Stimulated activated CD4-positive, alpha-beta T cell treated with anti-CD3 and anti-CD28 coated beads, TNF-alpha, amount 100 ng/mL, for 24 hours (primary cell): ENCODE data around the gene USP4.
"Not testable (repeated sequence)": the region's sequence is repeated elsewhere in the genome, so short reads cannot be mapped to it uniquely, and the experiment has no call there.

Experiments used
- DNase-seq, 3 experiments: peaks; one replicate each; pipeline ENCODE4 v3.0.0-alpha.2; 2020; ENCODE audit warnings: low read depth in 3 of 3

USP4 gene

GRCh38 chr3:49349348-49350114, 9.7 kb upstream of the USP4 start:
- DNase-seq = no peak

- not testable (repeated sequence) for DNase-seq
These were observed 8.5 kb upstream of the USP4 start for GRCh38 chr3:49348361-49348760.

- no peak for DNase-seq
These were observed 7.0 kb upstream of the USP4 start for GRCh38 chr3:49346797-49347251.

- DNase-seq = no peak
These were observed 3.3 kb upstream of the USP4 start for GRCh38 chr3:49343163-49343562.

GRCh38 chr3:49341996-49342395, 2.1 kb upstream of the USP4 start:
- no peak for DNase-seq

- no peak for DNase-seq
These were observed 292 bp downstream of the USP4 start for GRCh38 chr3:49339581-49339940.

- no peak for DNase-seq
These were observed 5.8 kb downstream of the USP4 start for GRCh38 chr3:49333916-49334633.

- no peak for DNase-seq
These were observed 6.8 kb downstream of the USP4 start for GRCh38 chr3:49333091-49333490.

GRCh38 chr3:49329186-49329585, 10.7 kb downstream of the USP4 start:
- DNase-seq = no peak

GRCh38 chr3:49328350-49328749, 11.5 kb downstream of the USP4 start:
- DNase-seq = not testable (repeated sequence)

- no peak for DNase-seq
These were observed 12.4 kb downstream of the USP4 start for GRCh38 chr3:49327485-49327884.

- DNase-seq = no peak
These were observed 15.1 kb downstream of the USP4 start for GRCh38 chr3:49324768-49325167.

GRCh38 chr3:49316696-49317457, 23.0 kb downstream of the USP4 start:
- no peak for DNase-seq

- no peak for DNase-seq
These were observed 25.8 kb downstream of the USP4 start for GRCh38 chr3:49313896-49314688.

GRCh38 chr3:49311283-49311682, 28.6 kb downstream of the USP4 start:
- DNase-seq = no peak

GRCh38 chr3:49310677-49311076, 29.2 kb downstream of the USP4 start:
- DNase-seq = no peak

GRCh38 chr3:49305608-49306007, 34.2 kb downstream of the USP4 start:
- no peak for DNase-seq

GRCh38 chr3:49302613-49303012, 37.2 kb downstream of the USP4 start:
- no peak for DNase-seq

- no peak for DNase-seq
These were observed 39.3 kb downstream of the USP4 start for GRCh38 chr3:49300595-49300994.

GRCh38 chr3:49298511-49298910, 41.3 kb downstream of the USP4 start:
- no peak for DNase-seq

- no peak for DNase-seq
These were observed 43.0 kb downstream of the USP4 start for GRCh38 chr3:49296781-49297411.
